T-helper 1 cell (primary cell): Measurements from ENCODE around the gene DCAF6.
"Not testable (repeated sequence)": the region's sequence is repeated elsewhere in the genome, so short reads cannot be mapped to it uniquely, and the experiment has no call there.

ENCODE experiments used
- DNase-seq, 5 donors: peaks; one replicate each; pipeline ENCODE4 v3.0.0-alpha.2; 2012 to 2020

DCAF6 gene

GRCh38 chr1:167924102-167924501 is 12.4 kb upstream of the DCAF6 start:
- DNase-seq, result no peak

- DNase-seq, result no peak
Observed at GRCh38 chr1:167924543-167925231, 11.8 kb upstream of the DCAF6 start.

GRCh38 chr1:167926486-167926997 is 9.9 kb upstream of the DCAF6 start:
- DNase-seq, result no peak

GRCh38 chr1:167927046-167927754 is 9.3 kb upstream of the DCAF6 start:
- DNase-seq, result no peak

- no peak for DNase-seq
Observed at GRCh38 chr1:167928457-167928852, 8.0 kb upstream of the DCAF6 start.

GRCh38 chr1:167928919-167929318 is 7.6 kb upstream of the DCAF6 start:
- DNase-seq, result not testable (repeated sequence)

GRCh38 chr1:167929725-167930124 is 6.8 kb upstream of the DCAF6 start:
- no peak for DNase-seq

GRCh38 chr1:167933788-167934187 is 2.7 kb upstream of the DCAF6 start:
- DNase-seq, result no peak

GRCh38 chr1:167934426-167935215 is 1.9 kb upstream of the DCAF6 start:
- no peak for DNase-seq

- DNase-seq, result peak in 1 of 5 donors; percentile 53
Observed at GRCh38 chr1:167935216-167936067, 1.0 kb upstream of the DCAF6 start.

GRCh38 chr1:167936930-167937708 is 636 bp downstream of the DCAF6 start, which contains the start of gene MPC2:
TSS of gene MPC2 (minus strand) at chr1:167937072. CDS start at chr1:167935841, 1,231 bp downstream.
- peak; percentile 37 to 65 (median 50) for DNase-seq

- DNase-seq, result no peak
Observed at GRCh38 chr1:167937709-167938010, 1.2 kb downstream of the DCAF6 start.

GRCh38 chr1:167938080-167938636 is 1.7 kb downstream of the DCAF6 start:
- no peak for DNase-seq

- DNase-seq, result no peak
Observed at GRCh38 chr1:167940264-167940663, 3.8 kb downstream of the DCAF6 start.

GRCh38 chr1:167943541-167943940 is 7.1 kb downstream of the DCAF6 start:
- no peak for DNase-seq

- no peak for DNase-seq
Observed at GRCh38 chr1:167947733-167948132, 11.2 kb downstream of the DCAF6 start.

- DNase-seq, result no peak
Observed at GRCh38 chr1:167949785-167950184, 13.3 kb downstream of the DCAF6 start.

GRCh38 chr1:167950569-167950968 is 14.1 kb downstream of the DCAF6 start:
- no peak for DNase-seq

GRCh38 chr1:167955915-167956314 is 19.4 kb downstream of the DCAF6 start:
- no peak for DNase-seq

- no peak for DNase-seq
Observed at GRCh38 chr1:167957710-167958109, 21.2 kb downstream of the DCAF6 start.

- DNase-seq, result no peak
Observed at GRCh38 chr1:167964646-167965045, 28.2 kb downstream of the DCAF6 start.
